LNCaP clone FGC (cell line): Measurements from ENCODE around the gene ANKRD66.

ENCODE experiments used
- DNase-seq: peaks from one replicate; pipeline ENCODE4 v3.0.0-alpha.2; 2011; ENCODE audit warnings: low read depth
- H3K4me3 ChIP-seq: 2 replicates; pipeline ENCODE4 v1.5.1; 2011; ENCODE audit warnings: mild to moderate bottlenecking, low read depth, low read length, control low read depth
- TF ChIP-seq, protein P1 (sequence below): IDR thresholded peaks from 2 replicates; pipeline ENCODE4 v1.5.1; 2012; ENCODE audit warnings: mild to moderate bottlenecking; ENCODE audit not compliant: control insufficient read depth, insufficient read depth; ENCODE audit errors: extremely low read depth

The ANKRD66 gene

DNA sequence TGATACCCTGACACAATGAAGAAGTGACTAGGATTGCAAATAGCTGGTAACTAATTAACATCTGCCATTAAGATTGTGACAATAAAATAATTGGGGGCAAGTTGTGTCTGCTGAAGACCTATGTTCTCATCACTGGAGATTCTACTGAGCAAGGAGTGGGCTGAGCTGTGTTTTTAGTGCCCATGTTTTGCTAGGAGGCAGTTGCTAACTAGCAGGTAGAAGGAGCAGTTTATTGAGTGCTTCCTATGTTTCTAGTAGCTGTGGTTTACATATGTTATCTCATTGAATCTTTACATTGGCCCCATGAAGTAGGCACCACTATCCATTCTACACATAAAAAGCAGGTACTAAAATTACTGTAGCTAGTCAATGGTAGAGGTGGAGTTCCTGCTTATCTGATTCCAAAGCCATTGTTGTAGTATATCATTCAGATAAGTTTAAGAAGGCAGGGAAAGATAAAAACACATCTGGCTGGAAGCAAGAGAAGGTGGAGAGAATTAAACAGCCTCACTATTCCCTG lies 43.7 kb downstream of the ANKRD66 start:
- H3K4me3 ChIP-seq = no peak overlapping the region
- no peak for DNase-seq
- TF ChIP-seq, protein P1, sequence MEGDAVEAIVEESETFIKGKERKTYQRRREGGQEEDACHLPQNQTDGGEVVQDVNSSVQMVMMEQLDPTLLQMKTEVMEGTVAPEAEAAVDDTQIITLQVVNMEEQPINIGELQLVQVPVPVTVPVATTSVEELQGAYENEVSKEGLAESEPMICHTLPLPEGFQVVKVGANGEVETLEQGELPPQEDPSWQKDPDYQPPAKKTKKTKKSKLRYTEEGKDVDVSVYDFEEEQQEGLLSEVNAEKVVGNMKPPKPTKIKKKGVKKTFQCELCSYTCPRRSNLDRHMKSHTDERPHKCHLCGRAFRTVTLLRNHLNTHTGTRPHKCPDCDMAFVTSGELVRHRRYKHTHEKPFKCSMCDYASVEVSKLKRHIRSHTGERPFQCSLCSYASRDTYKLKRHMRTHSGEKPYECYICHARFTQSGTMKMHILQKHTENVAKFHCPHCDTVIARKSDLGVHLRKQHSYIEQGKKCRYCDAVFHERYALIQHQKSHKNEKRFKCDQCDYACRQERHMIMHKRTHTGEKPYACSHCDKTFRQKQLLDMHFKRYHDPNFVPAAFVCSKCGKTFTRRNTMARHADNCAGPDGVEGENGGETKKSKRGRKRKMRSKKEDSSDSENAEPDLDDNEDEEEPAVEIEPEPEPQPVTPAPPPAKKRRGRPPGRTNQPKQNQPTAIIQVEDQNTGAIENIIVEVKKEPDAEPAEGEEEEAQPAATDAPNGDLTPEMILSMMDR = no peak

GRCh38 chr6:46792635-46793034 lies 45.9 kb downstream of the ANKRD66 start:
- TF ChIP-seq, protein P1 = no peak
- no peak overlapping the region for H3K4me3 ChIP-seq
- DNase-seq = no peak

DNA sequence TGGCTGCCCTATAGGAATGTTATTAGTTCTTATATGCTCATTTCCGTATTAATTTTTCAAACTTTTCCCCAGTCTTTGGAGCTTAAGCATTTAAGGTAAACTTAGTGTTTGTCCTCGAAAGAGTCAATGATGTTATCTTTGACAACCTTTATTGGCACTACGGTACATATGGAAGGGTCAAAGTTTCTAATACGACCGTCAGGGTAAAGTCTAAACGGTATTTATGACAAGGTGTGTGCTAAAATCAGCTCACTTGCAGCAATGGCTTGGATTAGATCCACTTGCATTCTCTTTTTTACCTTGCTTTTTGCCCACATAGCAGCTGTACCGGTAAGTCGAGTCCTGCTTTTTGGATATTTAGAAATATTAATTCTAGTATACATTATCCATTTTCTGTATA lies 46.4 kb downstream of the ANKRD66 start, which contains the start of gene MEP1A:
TSS of gene MEP1A (plus strand) at position 252 of the 400 bp plus-strand sequence. CDS start at position 262, 10 bp downstream.
- DNase-seq = no peak
- H3K4me3 ChIP-seq = no peak within 1 kb of the TSS
- TF ChIP-seq, protein P1 = no peak

GRCh38 chr6:46794068-46794467 lies 47.3 kb downstream of the ANKRD66 start:
- TF ChIP-seq, protein P1 = no peak
- no peak overlapping the region for H3K4me3 ChIP-seq
- DNase-seq = no peak

- no peak for DNase-seq
- TF ChIP-seq, protein P1 = no peak
- H3K4me3 ChIP-seq = no peak overlapping the region
Measured at GRCh38 chr6:46795816-46796215, 49.1 kb downstream of the ANKRD66 start.

DNA sequence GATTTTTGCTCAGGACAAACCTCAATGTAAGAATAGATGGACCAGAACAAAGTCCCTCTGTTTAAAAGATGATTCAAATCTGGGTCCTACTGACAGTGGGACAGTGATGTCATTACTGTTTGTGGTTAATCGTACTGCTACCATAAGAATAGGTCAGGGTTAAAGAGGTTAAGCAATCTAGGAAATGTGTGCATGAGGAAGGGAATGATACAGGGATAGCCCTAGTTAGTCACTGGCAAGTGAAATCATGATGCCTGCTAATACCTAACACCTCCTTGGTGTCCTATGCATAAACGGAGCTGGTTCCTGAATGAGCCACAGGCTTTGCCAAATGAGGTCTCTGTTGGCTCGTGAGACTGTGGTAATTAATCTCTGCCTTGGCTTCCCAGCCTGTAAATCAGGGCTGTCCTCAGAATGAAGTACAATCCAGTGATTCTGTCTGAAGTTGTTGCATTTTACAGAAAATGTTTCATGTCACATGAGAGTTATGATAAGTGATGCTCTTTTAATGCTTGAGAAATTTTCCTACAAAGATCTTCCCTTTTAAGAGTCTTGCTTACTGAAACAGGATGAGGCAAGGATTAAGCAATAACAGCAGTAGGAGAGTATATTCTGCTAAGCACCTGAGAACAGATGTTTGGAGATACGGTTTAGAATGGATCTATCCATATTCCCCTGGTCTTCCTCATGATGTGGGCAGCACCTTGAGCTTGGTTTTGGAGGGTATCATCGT lies 50.3 kb downstream of the ANKRD66 start:
- DNase-seq = no peak
- TF ChIP-seq, protein P1 = no peak
- H3K4me3 ChIP-seq = no peak overlapping the region

DNA sequence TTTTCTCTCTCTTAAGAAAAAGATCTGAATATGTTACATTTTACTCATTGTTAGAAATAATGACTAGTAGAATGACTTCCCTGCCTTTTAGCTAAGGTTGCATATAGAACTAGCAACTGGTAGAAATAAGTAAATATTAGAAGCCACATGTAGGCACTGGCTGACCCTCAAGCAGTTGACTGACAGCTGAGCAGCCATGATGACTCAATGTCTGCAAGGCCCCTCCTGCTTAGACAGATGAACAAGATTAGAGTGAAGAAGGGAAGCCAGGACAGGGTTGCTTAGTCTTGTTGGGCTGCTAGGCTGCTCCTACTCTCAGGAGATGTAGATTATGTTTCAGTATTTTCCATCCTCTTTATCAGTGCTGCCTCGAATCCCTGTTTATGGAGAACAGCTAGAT lies 52.9 kb downstream of the ANKRD66 start:
- no peak overlapping the region for H3K4me3 ChIP-seq
- TF ChIP-seq, protein P1 = no peak
- DNase-seq = no peak
